ENCODE data around the gene LMO1. TPM values are rescaled to one million over a fixed set of nuclear protein-coding genes. Genes with fewer than 3 reads are reported as not detected.
A peak's percentile ranks its signal among the peaks of the same experiment; 100 is the strongest.

LMO1 gene
- total and polyA plus RNA-seq, 4 donors = not detected

- H3K9ac ChIP-seq (ENCODE audit: low read depth in 1 of 2, low read length in 2 of 2) = no peak overlapping the region
Observed at GRCh38 chr11:8269636-8270035, 6.0 kb upstream of the LMO1 start.

GRCh38 chr11:8268530-8269400, 5.1 kb upstream of the LMO1 start:
- TF ChIP-seq HNF4G (IDR thresholded peaks at IDR 0.05) (no peak), RXRA (IDR thresholded peaks at IDR 0.05) (no peak), ZBTB33 (IDR thresholded peaks at IDR 0.05) (no peak), ATF3 (IDR thresholded peaks at IDR 0.05) (no peak), FOXA2 (IDR thresholded peaks at IDR 0.05) (no peak), YY1 (IDR thresholded peaks at IDR 0.05) (no peak), FOXA1 (IDR thresholded peaks at IDR 0.05) (no peak), TAF1 (conservative IDR thresholded peaks at IDR 0.05) (no peak), SP1 (IDR thresholded peaks at IDR 0.05) (no peak), MAX (IDR thresholded peaks at IDR 0.05) (no peak), JUND (IDR thresholded peaks at IDR 0.05) (no peak), GABPA (IDR thresholded peaks at IDR 0.05 in 1 of 2, conservative IDR thresholded peaks at IDR 0.05 in 1 of 2) (no peak), RAD21 (IDR thresholded peaks at IDR 0.05) (no peak), NR2F2 (IDR thresholded peaks at IDR 0.05) (no peak), EGR1 (IDR thresholded peaks at IDR 0.05; ENCODE audit: low read depth in 2 of 2) (no peak), HNF4A (conservative IDR thresholded peaks at IDR 0.05) (no peak)
- TF ChIP-seq, protein P1, sequence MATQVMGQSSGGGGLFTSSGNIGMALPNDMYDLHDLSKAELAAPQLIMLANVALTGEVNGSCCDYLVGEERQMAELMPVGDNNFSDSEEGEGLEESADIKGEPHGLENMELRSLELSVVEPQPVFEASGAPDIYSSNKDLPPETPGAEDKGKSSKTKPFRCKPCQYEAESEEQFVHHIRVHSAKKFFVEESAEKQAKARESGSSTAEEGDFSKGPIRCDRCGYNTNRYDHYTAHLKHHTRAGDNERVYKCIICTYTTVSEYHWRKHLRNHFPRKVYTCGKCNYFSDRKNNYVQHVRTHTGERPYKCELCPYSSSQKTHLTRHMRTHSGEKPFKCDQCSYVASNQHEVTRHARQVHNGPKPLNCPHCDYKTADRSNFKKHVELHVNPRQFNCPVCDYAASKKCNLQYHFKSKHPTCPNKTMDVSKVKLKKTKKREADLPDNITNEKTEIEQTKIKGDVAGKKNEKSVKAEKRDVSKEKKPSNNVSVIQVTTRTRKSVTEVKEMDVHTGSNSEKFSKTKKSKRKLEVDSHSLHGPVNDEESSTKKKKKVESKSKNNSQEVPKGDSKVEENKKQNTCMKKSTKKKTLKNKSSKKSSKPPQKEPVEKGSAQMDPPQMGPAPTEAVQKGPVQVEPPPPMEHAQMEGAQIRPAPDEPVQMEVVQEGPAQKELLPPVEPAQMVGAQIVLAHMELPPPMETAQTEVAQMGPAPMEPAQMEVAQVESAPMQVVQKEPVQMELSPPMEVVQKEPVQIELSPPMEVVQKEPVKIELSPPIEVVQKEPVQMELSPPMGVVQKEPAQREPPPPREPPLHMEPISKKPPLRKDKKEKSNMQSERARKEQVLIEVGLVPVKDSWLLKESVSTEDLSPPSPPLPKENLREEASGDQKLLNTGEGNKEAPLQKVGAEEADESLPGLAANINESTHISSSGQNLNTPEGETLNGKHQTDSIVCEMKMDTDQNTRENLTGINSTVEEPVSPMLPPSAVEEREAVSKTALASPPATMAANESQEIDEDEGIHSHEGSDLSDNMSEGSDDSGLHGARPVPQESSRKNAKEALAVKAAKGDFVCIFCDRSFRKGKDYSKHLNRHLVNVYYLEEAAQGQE (IDR thresholded peaks at IDR 0.05) = no peak
- H3K27ac ChIP-seq (ENCODE audit: low read depth in 1 of 2, low read length in 2 of 2) = no peak overlapping the region
- H3K27me3 ChIP-seq (ENCODE audit: control insufficient read depth in 4 of 4, insufficient read depth in 4 of 4, low read length in 3 of 4) = peaks cover 5 to 31% (median 15%) of the 10 kb centered on the region in 4 donors
- H3K4me1 ChIP-seq (ENCODE audit: control insufficient read depth in 4 of 4, insufficient read depth in 4 of 4, low read length in 3 of 4) = peaks cover 2 to 19% (median 6%) of the 10 kb centered on the region in 4 donors
- H3K9ac ChIP-seq (ENCODE audit: low read depth in 1 of 2, low read length in 2 of 2) = no peak overlapping the region
- 11% methylated on average over 65 of the region's 65 CpGs for WGBS
- DNase-seq (ENCODE audit: low spot score) = no peak
- H3K4me3 ChIP-seq (ENCODE audit: low read depth in 1 of 3, low read length in 3 of 3) = peak overlapping the region in 1 of 3 donors; percentile 44
- no peaks in the 10 kb centered on the region for H3K9me3 ChIP-seq (ENCODE audit: control insufficient read depth in 4 of 4, low read length in 3 of 4)
- H3K36me3 ChIP-seq (ENCODE audit: control insufficient read depth in 4 of 4, insufficient read depth in 3 of 4, low read depth in 1 of 4, low read length in 3 of 4) = no peaks in the 10 kb centered on the region

More at GRCh38 chr11:8269636-8270035, 6.0 kb upstream of the LMO1 start:
- Histone ChIP-seq H3K27me3 (ENCODE audit: control insufficient read depth in 4 of 4, insufficient read depth in 4 of 4, low read length in 3 of 4) (peaks cover 3 to 26% (median 14%) of the 10 kb centered on the region in 4 donors), H3K9me3 (ENCODE audit: control insufficient read depth in 4 of 4, low read length in 3 of 4) (no peaks in the 10 kb centered on the region), H3K4me1 (ENCODE audit: control insufficient read depth in 4 of 4, insufficient read depth in 4 of 4, low read length in 3 of 4) (peaks cover 0 to 15% (median 6%) of the 10 kb centered on the region in 4 donors), H3K36me3 (ENCODE audit: control insufficient read depth in 4 of 4, insufficient read depth in 3 of 4, low read depth in 1 of 4, low read length in 3 of 4) (no peaks in the 10 kb centered on the region), H3K4me3 (ENCODE audit: low read depth in 1 of 3, low read length in 3 of 3) (no peak overlapping the region), H3K27ac (ENCODE audit: low read depth in 1 of 2, low read length in 2 of 2) (no peak overlapping the region)
- WGBS = 69% methylated on average over 5 of the region's 5 CpGs
- DNase-seq (ENCODE audit: low spot score) = no peak
- no peak for TF ChIP-seq YY1 (IDR thresholded peaks at IDR 0.05)
